HG03196 (cell line): Measurements from ENCODE around the gene ERCC2.

Experiments
- ATAC-seq: cut with Tn5 transposase; IDR thresholded peaks from one replicate; pipeline ENCODE4 v1.9.1; 2021; ENCODE audit not compliant: unreplicated experiment

ERCC2 gene

DNA sequence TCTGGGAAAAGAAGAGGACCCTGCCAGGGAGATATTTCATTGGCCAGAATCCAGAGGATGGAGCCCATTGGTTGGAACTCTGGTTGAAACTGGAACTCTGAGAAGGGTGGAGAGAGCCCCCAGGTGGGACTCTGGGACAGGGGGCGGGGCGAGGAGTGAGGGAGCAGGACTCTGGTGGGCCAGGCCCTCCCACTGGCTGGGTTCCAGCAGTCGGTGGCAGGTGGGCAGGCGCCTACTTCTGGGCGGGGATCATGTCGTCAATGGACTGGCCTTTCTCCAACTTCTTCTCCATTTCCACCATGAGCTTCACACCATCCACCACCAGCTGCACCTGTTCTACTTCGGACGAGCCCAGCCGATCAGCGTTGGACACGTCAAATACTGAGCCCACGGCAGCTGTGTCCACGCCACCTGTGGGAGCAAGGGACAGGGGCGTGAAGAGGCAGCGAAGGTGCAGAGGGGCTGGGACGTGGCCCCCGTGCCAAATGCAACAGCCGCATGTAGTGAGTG, 63.8 kb downstream of the ERCC2 start:
- no peak for ATAC-seq

DNA sequence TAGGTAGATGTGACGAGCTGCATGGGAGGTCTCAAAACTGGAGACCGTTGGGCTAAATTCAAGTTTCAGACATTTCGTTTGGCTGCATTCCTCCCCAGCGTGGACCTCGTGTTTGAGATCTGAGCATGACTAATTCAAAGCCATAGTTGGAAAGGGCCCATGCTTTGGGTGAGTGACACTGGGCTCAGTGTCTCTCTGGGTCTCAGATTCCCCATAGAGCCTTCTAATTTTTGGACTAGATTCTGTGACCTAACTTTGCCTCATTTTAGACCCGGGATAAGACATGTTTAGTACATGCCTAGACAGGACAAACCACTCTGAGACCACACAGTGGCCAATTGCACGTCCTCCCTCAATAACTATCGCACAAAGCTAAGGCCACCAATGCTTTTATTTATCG, 64.3 kb downstream of the ERCC2 start:
- ATAC-seq = no peak

DNA sequence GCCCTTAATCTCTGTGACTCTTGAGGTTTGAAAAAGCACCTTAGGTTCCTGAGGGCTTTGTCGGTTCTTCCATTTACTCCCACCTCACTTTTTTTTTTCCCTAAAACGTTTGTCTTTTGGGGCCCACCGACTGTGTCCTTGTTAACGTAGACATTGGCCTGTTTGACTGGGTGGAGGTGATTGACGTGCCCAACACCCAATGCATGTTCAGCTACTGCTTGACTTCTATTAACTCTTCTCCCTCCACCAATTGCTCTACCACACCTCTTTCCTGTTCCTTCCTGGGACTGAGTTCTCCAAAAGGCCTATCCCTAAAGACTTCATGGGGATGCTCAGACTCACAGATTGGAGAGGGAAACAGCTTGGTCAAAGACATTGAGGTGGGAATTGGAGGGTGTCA, 65.0 kb downstream of the ERCC2 start:
- ATAC-seq = no peak

DNA sequence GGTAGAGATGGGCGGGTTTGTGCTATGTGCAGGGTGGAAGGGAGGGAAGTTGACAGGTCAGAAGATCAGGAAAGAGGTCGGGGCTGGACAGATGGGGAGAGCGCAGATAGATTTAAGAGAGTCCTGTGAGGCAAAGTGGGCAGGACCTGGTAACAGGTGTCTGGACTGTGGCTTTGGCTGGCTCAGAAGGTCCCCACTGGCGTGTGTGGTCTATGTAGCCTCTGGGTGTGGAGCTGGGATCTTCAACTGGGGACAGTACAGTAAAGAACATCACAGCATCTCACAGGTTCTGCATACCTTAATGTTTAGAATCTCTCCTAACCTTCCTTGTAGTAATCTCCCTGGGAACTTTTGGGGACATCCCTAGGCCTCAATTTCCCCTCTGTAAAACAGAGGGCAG, 65.4 kb downstream of the ERCC2 start:
- ATAC-seq = no peak

DNA sequence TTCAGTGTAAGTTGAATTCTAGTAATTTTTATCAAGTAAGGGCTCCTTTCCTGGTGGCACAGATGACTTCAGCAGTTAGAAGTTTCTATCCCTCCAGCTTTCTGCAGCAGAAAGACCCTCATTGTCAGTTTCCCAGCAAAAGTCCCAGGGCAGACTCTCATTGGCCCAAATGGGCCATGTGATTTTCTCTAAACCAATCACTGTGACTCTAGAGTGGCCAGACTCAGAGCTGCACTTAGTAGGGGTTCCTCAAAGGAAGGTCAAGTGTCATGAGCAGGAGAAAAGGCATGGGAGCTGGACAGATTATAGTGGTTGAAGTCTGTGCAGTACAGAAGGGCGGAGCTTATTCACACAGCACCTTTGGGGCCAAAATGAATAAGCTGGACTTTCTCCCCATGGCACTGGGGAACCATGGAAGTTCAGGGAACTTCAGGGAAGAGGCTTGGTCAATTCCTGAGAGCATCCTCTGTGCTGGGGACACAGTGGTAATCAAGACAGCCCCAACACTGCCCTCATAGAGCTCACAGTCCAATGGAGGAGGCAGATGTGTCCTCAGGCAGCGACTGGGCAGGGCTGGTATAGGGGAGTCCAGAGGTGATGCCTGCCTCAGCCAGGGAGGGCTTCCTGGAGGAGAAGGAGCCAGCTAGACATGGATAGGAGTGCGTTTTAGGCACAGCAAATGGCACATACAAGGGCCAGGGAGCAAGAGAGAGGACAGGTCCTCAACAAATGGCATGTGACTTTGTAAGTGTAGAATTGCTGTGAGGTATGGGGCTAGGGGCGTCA, 66.0 kb downstream of the ERCC2 start:
- no peak for ATAC-seq

DNA sequence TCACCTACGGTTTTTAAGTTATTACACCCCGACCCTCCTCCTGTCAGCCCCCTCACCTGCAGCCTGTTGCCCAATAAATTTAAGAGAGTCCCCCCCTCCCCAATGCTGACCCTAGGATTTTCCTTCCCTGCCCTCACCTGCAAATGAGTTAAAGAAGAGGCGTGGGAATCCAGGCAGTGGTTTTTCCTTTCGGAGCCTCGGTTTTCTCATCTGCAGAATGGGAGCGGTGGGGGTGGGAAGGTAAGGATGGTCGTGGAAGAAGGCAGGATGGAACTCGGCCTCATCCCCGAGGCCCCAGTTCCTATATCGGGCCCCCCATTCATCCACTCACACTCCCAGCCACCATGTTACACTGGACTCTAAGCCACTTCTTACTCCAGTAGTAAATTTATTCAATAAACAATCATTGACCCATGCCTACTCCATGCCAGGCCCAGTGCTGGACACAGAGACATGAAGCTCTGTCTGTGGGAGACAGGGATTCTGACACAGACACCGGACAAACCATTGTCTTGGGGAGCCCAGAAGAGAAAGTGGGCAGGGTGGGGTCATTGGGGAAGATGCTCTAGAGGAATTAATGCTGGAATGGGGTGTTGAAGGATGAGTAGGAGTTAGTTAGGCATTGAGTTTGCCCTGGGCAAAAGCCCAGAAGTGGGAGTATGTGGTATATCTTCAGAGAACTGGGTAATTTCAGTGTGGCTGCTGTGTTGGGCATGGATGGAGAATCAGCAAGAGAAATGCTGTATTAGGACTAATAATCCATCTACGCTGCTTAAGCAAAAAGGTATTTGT, 66.9 kb downstream of the ERCC2 start:
- no peak for ATAC-seq

DNA sequence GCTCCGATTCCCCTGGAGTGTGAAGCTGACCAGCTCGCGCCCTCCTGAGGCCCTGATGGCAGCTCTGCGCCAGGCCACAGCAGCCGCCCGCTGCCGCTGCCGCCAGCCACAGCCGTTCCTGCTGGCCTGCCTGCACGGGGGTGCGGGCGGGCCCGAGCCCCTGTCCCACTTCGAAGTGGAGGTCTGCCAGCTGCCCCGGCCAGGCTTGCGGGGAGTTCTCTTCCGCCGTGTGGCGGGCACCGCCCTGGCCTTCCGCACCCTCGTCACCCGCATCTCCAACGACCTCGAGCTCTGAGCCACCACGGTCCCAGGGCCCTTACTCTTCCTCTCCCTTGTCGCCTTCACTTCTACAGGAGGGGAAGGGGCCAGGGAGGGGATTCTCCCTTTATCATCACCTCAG, 68.0 kb downstream of the ERCC2 start:
- ATAC-seq = no peak
